ENCODE data around the gene GALNT6.

DNA sequence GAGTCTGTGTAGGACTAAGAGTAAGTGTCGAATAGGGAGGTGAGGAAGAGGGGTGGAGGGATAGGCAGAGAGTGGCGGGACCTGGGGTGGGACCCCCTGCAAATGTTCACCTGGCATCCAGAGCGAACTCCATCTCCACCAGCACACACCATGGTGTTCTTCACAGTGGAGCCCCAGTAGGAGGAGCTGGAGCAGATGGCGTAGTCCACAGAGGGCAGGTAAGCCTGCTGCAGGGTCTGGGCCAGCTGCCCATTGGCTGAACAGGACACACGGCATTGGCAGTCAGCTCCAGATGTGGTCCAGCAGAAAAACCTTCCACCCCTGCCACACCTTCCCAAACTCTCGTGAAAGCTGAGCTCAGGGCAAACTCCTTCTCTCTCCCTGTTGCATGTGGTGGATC is 51.5 kb downstream of the GALNT6 start:
- no peak for TF ChIP-seq POLR2A (IDR thresholded peaks at IDR 0.05; ENCODE audit: low read length)
- TF ChIP-seq, protein P1, sequence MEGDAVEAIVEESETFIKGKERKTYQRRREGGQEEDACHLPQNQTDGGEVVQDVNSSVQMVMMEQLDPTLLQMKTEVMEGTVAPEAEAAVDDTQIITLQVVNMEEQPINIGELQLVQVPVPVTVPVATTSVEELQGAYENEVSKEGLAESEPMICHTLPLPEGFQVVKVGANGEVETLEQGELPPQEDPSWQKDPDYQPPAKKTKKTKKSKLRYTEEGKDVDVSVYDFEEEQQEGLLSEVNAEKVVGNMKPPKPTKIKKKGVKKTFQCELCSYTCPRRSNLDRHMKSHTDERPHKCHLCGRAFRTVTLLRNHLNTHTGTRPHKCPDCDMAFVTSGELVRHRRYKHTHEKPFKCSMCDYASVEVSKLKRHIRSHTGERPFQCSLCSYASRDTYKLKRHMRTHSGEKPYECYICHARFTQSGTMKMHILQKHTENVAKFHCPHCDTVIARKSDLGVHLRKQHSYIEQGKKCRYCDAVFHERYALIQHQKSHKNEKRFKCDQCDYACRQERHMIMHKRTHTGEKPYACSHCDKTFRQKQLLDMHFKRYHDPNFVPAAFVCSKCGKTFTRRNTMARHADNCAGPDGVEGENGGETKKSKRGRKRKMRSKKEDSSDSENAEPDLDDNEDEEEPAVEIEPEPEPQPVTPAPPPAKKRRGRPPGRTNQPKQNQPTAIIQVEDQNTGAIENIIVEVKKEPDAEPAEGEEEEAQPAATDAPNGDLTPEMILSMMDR (IDR thresholded peaks at IDR 0.05): no peak
